ENCODE results near the gene ITIH5.

ITIH5 gene

DNA sequence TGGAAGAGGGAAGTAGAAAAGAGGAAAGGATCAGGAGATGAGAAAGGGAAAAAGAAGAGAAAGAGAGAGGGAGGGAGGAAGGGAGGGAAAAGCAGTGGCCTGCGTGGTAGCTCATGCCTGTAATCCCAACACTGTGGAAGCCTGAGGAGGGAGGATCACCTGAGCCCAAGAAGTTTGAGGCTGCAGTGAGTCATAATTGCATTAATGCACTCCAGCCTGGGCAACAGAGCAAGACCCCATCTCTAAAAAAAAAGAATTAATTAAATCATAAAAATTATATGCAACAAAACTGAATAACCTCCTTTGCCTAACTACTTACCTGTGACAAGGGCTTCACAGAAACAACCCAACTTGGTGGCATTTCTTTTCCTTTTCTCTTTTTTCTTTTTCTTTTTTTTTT, 148.1 kb downstream of the ITIH5 start:
- DNase-seq (ENCODE audit: low spot score): no peak

- DNase-seq (ENCODE audit: low spot score): no peak
Measured at GRCh38 chr10:7515439-7515838, 151.3 kb downstream of the ITIH5 start.

- no peak for DNase-seq (ENCODE audit: low spot score)
Measured at GRCh38 chr10:7513936-7514335, 152.8 kb downstream of the ITIH5 start.

- no peak for DNase-seq (ENCODE audit: low spot score)
Measured at GRCh38 chr10:7513455-7513854, 153.3 kb downstream of the ITIH5 start.

GRCh38 chr10:7512487-7512886, 154.3 kb downstream of the ITIH5 start:
- DNase-seq (ENCODE audit: low spot score): no peak

DNA sequence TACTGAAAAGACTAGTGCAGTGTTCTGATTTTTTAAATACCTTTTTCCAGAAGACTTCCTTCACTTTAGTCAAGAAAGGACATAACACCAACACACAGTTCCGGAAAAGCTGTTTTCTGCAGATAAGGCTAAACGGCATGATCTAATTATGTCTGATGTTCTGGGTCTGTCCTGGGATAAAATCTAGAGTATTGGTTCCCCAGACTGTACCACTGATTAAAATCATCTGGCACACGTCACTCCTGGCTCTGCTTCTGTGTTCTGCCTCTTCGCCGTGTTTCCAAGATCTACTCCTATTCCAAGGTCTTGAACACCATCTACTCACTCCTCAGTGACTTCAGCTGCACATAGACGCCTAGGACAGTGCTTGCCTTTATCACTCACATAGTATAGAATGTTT, 155.2 kb downstream of the ITIH5 start:
- DNase-seq (ENCODE audit: low spot score): no peak

All from HuH-7 (cell line).